Forelimb muscle (tissue), 1 donor: Measurements from ENCODE around the gene ETV6. TPM values are rescaled to one million over a fixed set of nuclear protein-coding genes. Genes with fewer than 3 reads are reported as not detected.
A peak's percentile ranks its signal among the peaks of the same experiment; 100 is the strongest.

Source experiments
- DNase-seq: peaks from one replicate; pipeline ENCODE4 v3.0.0-alpha.2; 2013; ENCODE audit warnings: low read depth
- polyA plus RNA-seq: library from polyadenylated mRNA; unstranded; fragments of 120-200 nt; gene quantifications from one replicate; pipeline ENCODE4 v1.2.1, GENCODE V29; 2013; ENCODE audit not compliant: insufficient read length

ETV6 gene
- polyA plus RNA-seq, 1 donor = 10.9 TPM

GRCh38 chr12:11799502-11799873 lies 150.0 kb downstream of the ETV6 start:
- DNase-seq = no peak

- no peak for DNase-seq
Measured at GRCh38 chr12:11801643-11802042, 152.2 kb downstream of the ETV6 start.

GRCh38 chr12:11804130-11804529 lies 154.7 kb downstream of the ETV6 start:
- DNase-seq = no peak

GRCh38 chr12:11805043-11805442 lies 155.6 kb downstream of the ETV6 start:
- DNase-seq = no peak

GRCh38 chr12:11805680-11806079 lies 156.2 kb downstream of the ETV6 start:
- no peak for DNase-seq

- no peak for DNase-seq
Measured at GRCh38 chr12:11807458-11807857, 158.0 kb downstream of the ETV6 start.

GRCh38 chr12:11808931-11809330 lies 159.5 kb downstream of the ETV6 start:
- DNase-seq = no peak

- no peak for DNase-seq
Measured at GRCh38 chr12:11810206-11810545, 160.7 kb downstream of the ETV6 start.

- DNase-seq = no peak
Measured at GRCh38 chr12:11811008-11811407, 161.5 kb downstream of the ETV6 start.

GRCh38 chr12:11812241-11812585 lies 162.7 kb downstream of the ETV6 start:
- DNase-seq = peak; percentile 28

- peak; percentile 22 for DNase-seq
Measured at GRCh38 chr12:11812586-11813437, 163.3 kb downstream of the ETV6 start.

- no peak for DNase-seq
Measured at GRCh38 chr12:11813438-11813813, 164.0 kb downstream of the ETV6 start.

GRCh38 chr12:11814374-11814773 lies 164.9 kb downstream of the ETV6 start:
- DNase-seq = no peak

GRCh38 chr12:11815397-11815796 lies 165.9 kb downstream of the ETV6 start:
- DNase-seq = no peak

- DNase-seq = no peak
Measured at GRCh38 chr12:11819643-11820042, 170.2 kb downstream of the ETV6 start.

GRCh38 chr12:11820476-11820875 lies 171.0 kb downstream of the ETV6 start:
- no peak for DNase-seq

GRCh38 chr12:11821386-11822080 lies 172.1 kb downstream of the ETV6 start:
- no peak for DNase-seq

GRCh38 chr12:11822081-11822834 lies 172.8 kb downstream of the ETV6 start:
- DNase-seq = no peak

- no peak for DNase-seq
Measured at GRCh38 chr12:11823043-11823442, 173.6 kb downstream of the ETV6 start.

- DNase-seq = no peak
Measured at GRCh38 chr12:11823593-11823992, 174.1 kb downstream of the ETV6 start.

- DNase-seq = no peak
Measured at GRCh38 chr12:11824069-11824468, 174.6 kb downstream of the ETV6 start.

GRCh38 chr12:11824736-11825135 lies 175.3 kb downstream of the ETV6 start:
- DNase-seq = no peak

- DNase-seq = no peak
Measured at GRCh38 chr12:11825278-11825677, 175.8 kb downstream of the ETV6 start.
